Measurements from ENCODE around the gene MEGF10.

Gene MEGF10

GRCh38 chr5:127409246-127409917, 118.8 kb downstream of the MEGF10 start:
- H3K4me1 ChIP-seq (ENCODE audit: insufficient read depth, poor library complexity, severe bottlenecking): no peaks in the 10 kb centered on the region
- no peak for TF ChIP-seq CTCF (IDR thresholded peaks at IDR 0.05; ENCODE audit: poor library complexity, severe bottlenecking)
- H3K9me3 ChIP-seq (ENCODE audit: severe bottlenecking): no peaks in the 10 kb centered on the region
- ATAC-seq (ENCODE audit: low read depth) (peak; percentile 23; the same call in 2 of the 3 replicates), DNase-seq (ENCODE audit: low spot score) (no peak)
- no peaks in the 10 kb centered on the region for H3K27me3 ChIP-seq (ENCODE audit: insufficient read depth, poor library complexity, severe bottlenecking)
- H3K4me3 ChIP-seq (ENCODE audit: severe bottlenecking): no peak overlapping the region
- no peak overlapping the region for H3K27ac ChIP-seq (ENCODE audit: poor library complexity, severe bottlenecking)
- no peaks in the 10 kb centered on the region for H3K36me3 ChIP-seq (ENCODE audit: low read depth)

GRCh38 chr5:127409921-127410675, 119.5 kb downstream of the MEGF10 start:
- DNase-seq (ENCODE audit: low spot score) (no peak), ATAC-seq (ENCODE audit: low read depth) (no peak)
- Histone ChIP-seq H3K4me1 (ENCODE audit: insufficient read depth, poor library complexity, severe bottlenecking) (no peaks in the 10 kb centered on the region), H3K9me3 (ENCODE audit: severe bottlenecking) (no peaks in the 10 kb centered on the region), H3K4me3 (ENCODE audit: severe bottlenecking) (no peak overlapping the region), H3K27ac (ENCODE audit: poor library complexity, severe bottlenecking) (no peak overlapping the region), H3K36me3 (ENCODE audit: low read depth) (no peaks in the 10 kb centered on the region), H3K27me3 (ENCODE audit: insufficient read depth, poor library complexity, severe bottlenecking) (no peaks in the 10 kb centered on the region)
- no peak for TF ChIP-seq CTCF (IDR thresholded peaks at IDR 0.05; ENCODE audit: poor library complexity, severe bottlenecking)

GRCh38 chr5:127410959-127411358, 120.4 kb downstream of the MEGF10 start:
- TF ChIP-seq CTCF (IDR thresholded peaks at IDR 0.05; ENCODE audit: poor library complexity, severe bottlenecking): no peak
- Histone ChIP-seq H3K36me3 (ENCODE audit: low read depth) (no peaks in the 10 kb centered on the region), H3K27ac (ENCODE audit: poor library complexity, severe bottlenecking) (no peak overlapping the region), H3K4me3 (ENCODE audit: severe bottlenecking) (no peak overlapping the region), H3K27me3 (ENCODE audit: insufficient read depth, poor library complexity, severe bottlenecking) (no peaks in the 10 kb centered on the region), H3K4me1 (ENCODE audit: insufficient read depth, poor library complexity, severe bottlenecking) (no peaks in the 10 kb centered on the region), H3K9me3 (ENCODE audit: severe bottlenecking) (no peaks in the 10 kb centered on the region)
- no peak for ATAC-seq (ENCODE audit: low read depth)
- no peak for DNase-seq (ENCODE audit: low spot score)

- Histone ChIP-seq H3K4me3 (ENCODE audit: severe bottlenecking) (no peak overlapping the region), H3K27me3 (ENCODE audit: insufficient read depth, poor library complexity, severe bottlenecking) (no peaks in the 10 kb centered on the region), H3K9me3 (ENCODE audit: severe bottlenecking) (no peaks in the 10 kb centered on the region), H3K4me1 (ENCODE audit: insufficient read depth, poor library complexity, severe bottlenecking) (no peaks in the 10 kb centered on the region), H3K36me3 (ENCODE audit: low read depth) (no peaks in the 10 kb centered on the region), H3K27ac (ENCODE audit: poor library complexity, severe bottlenecking) (no peak overlapping the region)
- DNase-seq (ENCODE audit: low spot score) (no peak), ATAC-seq (ENCODE audit: low read depth) (no peak)
- no peak for TF ChIP-seq CTCF (IDR thresholded peaks at IDR 0.05; ENCODE audit: poor library complexity, severe bottlenecking)
Measured at GRCh38 chr5:127411381-127411780, 120.8 kb downstream of the MEGF10 start.

GRCh38 chr5:127412698-127413097, 122.1 kb downstream of the MEGF10 start:
- no peaks in the 10 kb centered on the region for H3K36me3 ChIP-seq (ENCODE audit: low read depth)
- no peak for DNase-seq (ENCODE audit: low spot score)
- no peaks in the 10 kb centered on the region for H3K4me1 ChIP-seq (ENCODE audit: insufficient read depth, poor library complexity, severe bottlenecking)
- no peak for ATAC-seq (ENCODE audit: low read depth)
- no peak for TF ChIP-seq CTCF (IDR thresholded peaks at IDR 0.05; ENCODE audit: poor library complexity, severe bottlenecking)
- H3K27ac ChIP-seq (ENCODE audit: poor library complexity, severe bottlenecking): no peak overlapping the region
- no peaks in the 10 kb centered on the region for H3K9me3 ChIP-seq (ENCODE audit: severe bottlenecking)
- H3K27me3 ChIP-seq (ENCODE audit: insufficient read depth, poor library complexity, severe bottlenecking): no peaks in the 10 kb centered on the region
- H3K4me3 ChIP-seq (ENCODE audit: severe bottlenecking): no peak overlapping the region
